ENCODE results near the gene HAAO.

GRCh38 chr2:42743659-42743990 is 48.8 kb downstream of the HAAO start:
- no peak for TF ChIP-seq CTCF (IDR thresholded peaks at IDR 0.05)
- TF ChIP-seq POLR2A (IDR thresholded peaks at IDR 0.05), result no peak
